SK-N-SH treated with all-trans-retinoic acid at 6 μM for 48 hours (cell line): Measurements from ENCODE around the gene CENPP.

Experiments
- RARB ChIP-seq: fragments of 250-450 bp; sonication (Bioruptor Pico); IDR thresholded peaks from 2 replicates; pipeline ENCODE4 v1.8.0; 2021; ENCODE audit warnings: mild to moderate bottlenecking, moderate library complexity
- TF ChIP-seq, protein P1 (sequence below): fragments of 250-450 bp; sonication (Bioruptor Pico); IDR thresholded peaks from 2 replicates; pipeline ENCODE4 v1.8.0; 2020; ENCODE audit warnings: mild to moderate bottlenecking, moderate library complexity, borderline replicate concordance

DNA sequence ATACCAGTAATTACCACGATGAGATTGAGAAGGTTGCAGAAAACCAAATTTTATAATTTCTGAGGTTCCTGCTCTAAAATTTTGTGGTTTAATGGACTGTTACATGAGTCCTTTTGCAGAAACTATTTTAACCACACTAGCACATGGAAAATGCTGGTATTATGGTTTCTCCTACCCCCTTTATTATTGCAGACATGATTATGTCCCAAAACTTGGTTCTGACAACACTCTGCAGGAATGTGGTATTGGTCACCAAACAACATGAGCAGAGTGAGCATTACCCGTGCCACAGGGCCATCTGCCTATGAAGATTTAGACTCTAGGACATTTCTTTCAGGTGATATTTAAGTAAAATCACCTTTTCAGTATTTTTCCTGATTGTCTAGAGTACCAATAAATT lies 212.8 kb downstream of the CENPP start:
- TF ChIP-seq, protein P1, sequence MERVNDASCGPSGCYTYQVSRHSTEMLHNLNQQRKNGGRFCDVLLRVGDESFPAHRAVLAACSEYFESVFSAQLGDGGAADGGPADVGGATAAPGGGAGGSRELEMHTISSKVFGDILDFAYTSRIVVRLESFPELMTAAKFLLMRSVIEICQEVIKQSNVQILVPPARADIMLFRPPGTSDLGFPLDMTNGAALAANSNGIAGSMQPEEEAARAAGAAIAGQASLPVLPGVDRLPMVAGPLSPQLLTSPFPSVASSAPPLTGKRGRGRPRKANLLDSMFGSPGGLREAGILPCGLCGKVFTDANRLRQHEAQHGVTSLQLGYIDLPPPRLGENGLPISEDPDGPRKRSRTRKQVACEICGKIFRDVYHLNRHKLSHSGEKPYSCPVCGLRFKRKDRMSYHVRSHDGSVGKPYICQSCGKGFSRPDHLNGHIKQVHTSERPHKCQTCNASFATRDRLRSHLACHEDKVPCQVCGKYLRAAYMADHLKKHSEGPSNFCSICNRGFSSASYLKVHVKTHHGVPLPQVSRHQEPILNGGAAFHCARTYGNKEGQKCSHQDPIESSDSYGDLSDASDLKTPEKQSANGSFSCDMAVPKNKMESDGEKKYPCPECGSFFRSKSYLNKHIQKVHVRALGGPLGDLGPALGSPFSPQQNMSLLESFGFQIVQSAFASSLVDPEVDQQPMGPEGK = no peak
- TF ChIP-seq RARB (CRISPR knock-in tag) = no peak
